GM12878 (cell line): ENCODE measurements around the gene TEC. TPM values are rescaled to one million over a fixed set of nuclear protein-coding genes. Genes with fewer than 3 reads are reported as not detected.

Experiments used
- ATAC-seq: fragments of 200-7000 bp; cut with Tn5 transposase; 3 replicates; pipeline ENCODE4 v1.9.1; 2020; ENCODE audit warnings: mild to moderate bottlenecking, moderate library complexity
- BruUV-seq: library from RNA; stranded (reverse); fragments of 400-500 nt; replicated peaks from 2 replicates; lab custom pipeline; 2021; lab: Mats Ljungman, UMichigan
- CTCF ChIA-PET: fragments of 300-600 bp; sonication (Branson Sonifier 250); formaldehyde crosslinking; extraction: SDS; loops from one replicate; lab custom pipeline; 2021; ENCODE audit warnings: inconsistent platforms; lab: Yijun Ruan, JAX
- POLR2A ChIA-PET: fragments of 350-600 bp; formaldehyde crosslinking; extraction: SDS; loops from one replicate; lab custom pipeline; 2021; ENCODE audit warnings: inconsistent platforms; lab: Charles Lee
- RAD21 ChIA-PET: fragments of 300-600 bp; sonication (Branson Sonifier 250); formaldehyde crosslinking; loops from one replicate; lab custom pipeline; 2023; ENCODE audit warnings: antibody characterized with exemption; ENCODE audit not compliant: unreplicated experiment; lab: Charles Lee
- SMC1A ChIA-PET: fragments of 300-600 bp; sonication (Branson Sonifier 250); formaldehyde crosslinking; loops from one replicate; lab custom pipeline; 2023; ENCODE audit not compliant: unreplicated experiment, uncharacterized antibody; lab: Charles Lee
- DNase-seq: peaks from one replicate; pipeline ENCODE4 v3.0.0-alpha.2; 2011; ENCODE audit warnings: low read depth, low spot score
- FAIRE-seq: peaks from 3 replicates; lab custom pipeline; 2011; peaks lifted over from hg19 to GRCh38; lab: Jason Lieb, UNC
- H2AFZ ChIP-seq: 2 replicates; pipeline ENCODE4 v1.6.0; 2011; ENCODE audit warnings: low read depth, low read length, control low read depth; ENCODE audit not compliant: control insufficient read depth
- H3K27ac ChIP-seq: 2 replicates; pipeline ENCODE4 v1.5.1; 2011; ENCODE audit warnings: control low read depth; ENCODE audit not compliant: control insufficient read depth, insufficient read depth
- H3K27me3 ChIP-seq, 2 experiments: replicated peaks in 1 of 2; 2 replicates each; pipeline versions ENCODE4 v1.6.0 to v1.6.1; 2011; ENCODE audit warnings: low read length in 1 of 2; ENCODE audit not compliant: control insufficient read depth in 2 of 2, insufficient read depth in 2 of 2
- H3K36me3 ChIP-seq, 2 experiments: 2 replicates each; pipeline ENCODE4 v1.5.1; 2011; ENCODE audit warnings: low read length in 1 of 2; ENCODE audit not compliant: control insufficient read depth in 2 of 2, insufficient read depth in 2 of 2
- H3K4me1 ChIP-seq: 2 replicates; pipeline ENCODE4 v1.6.1; 2011; ENCODE audit warnings: mild to moderate bottlenecking, low read length, moderate library complexity, mixed read lengths; ENCODE audit not compliant: control insufficient read depth, insufficient read depth
- H3K4me2 ChIP-seq: 2 replicates; pipeline ENCODE4 v1.6.0; 2011; ENCODE audit warnings: control low read depth; ENCODE audit not compliant: control insufficient read depth, insufficient read depth
- H3K4me3 ChIP-seq: fragments of 200-600 bp; sonication (generic); 2 replicates; pipeline ENCODE4 v1.5.1; 2016
- H3K79me2 ChIP-seq: 2 replicates; pipeline ENCODE4 v1.6.0; 2011; ENCODE audit warnings: low read length; ENCODE audit not compliant: control insufficient read depth, insufficient read depth
- H3K9ac ChIP-seq: 2 replicates; pipeline ENCODE4 v1.8.0; 2011; ENCODE audit warnings: low read length, control low read depth, mixed read lengths; ENCODE audit not compliant: control insufficient read depth, insufficient read depth
- H3K9me3 ChIP-seq: replicated peaks from 3 replicates; pipeline ENCODE4 v1.5.1; 2011; ENCODE audit warnings: mild to moderate bottlenecking, low read length; ENCODE audit not compliant: control insufficient read depth, insufficient read depth
- H4K20me1 ChIP-seq: 2 replicates; pipeline ENCODE4 v1.6.0; 2011; ENCODE audit not compliant: control insufficient read depth, insufficient read depth
- ASH2L ChIP-seq: fragments of 300-600, 200-600 bp; sonication (generic); IDR thresholded peaks from 2 replicates; pipeline ENCODE4 v1.6.1; 2017; ENCODE audit warnings: low read depth, mild to moderate bottlenecking, borderline replicate concordance
- BACH1 ChIP-seq: fragments of 450-650 bp; IDR thresholded peaks from 2 replicates; pipeline ENCODE4 v1.6.1; 2017; ENCODE audit warnings: mild to moderate bottlenecking, borderline replicate concordance
- ESRRA ChIP-seq: IDR thresholded peaks from 2 replicates; pipeline ENCODE4 v1.6.1; 2012; ENCODE audit warnings: mild to moderate bottlenecking, low read length, improper control_type of control experiment
- GABPA ChIP-seq: IDR thresholded peaks from 2 replicates; pipeline ENCODE4 v1.6.1; 2014; ENCODE audit warnings: antibody characterized with exemption, low read depth, mild to moderate bottlenecking, inconsistent platforms
- JUND ChIP-seq: IDR thresholded peaks from 2 replicates; pipeline ENCODE4 v1.6.1; 2012; ENCODE audit warnings: low read depth, mild to moderate bottlenecking, low read length, improper control_type of control experiment, moderate library complexity
- KDM1A ChIP-seq: fragments of 200-600 bp; sonication (generic); IDR thresholded peaks from 2 replicates; pipeline ENCODE4 v1.6.1; 2016; ENCODE audit warnings: borderline replicate concordance
- MEF2B ChIP-seq: fragments of 450-650 bp; IDR thresholded peaks from 2 replicates; pipeline ENCODE4 v1.6.1; 2018; ENCODE audit warnings: mild to moderate bottlenecking, moderate library complexity; ENCODE audit not compliant: partially characterized antibody, poor library complexity, severe bottlenecking
- MTA2 ChIP-seq: fragments of 450-650 bp; IDR thresholded peaks from 2 replicates; pipeline ENCODE4 v1.6.1; 2016; ENCODE audit warnings: low read depth, mild to moderate bottlenecking, moderate library complexity
- MYB ChIP-seq: fragments of 150-350 bp; IDR thresholded peaks from 2 replicates; pipeline ENCODE4 v1.6.1; 2014; ENCODE audit warnings: mild to moderate bottlenecking, low read depth, low read length, borderline replicate concordance
- NFIC ChIP-seq: IDR thresholded peaks from 2 replicates; pipeline ENCODE4 v1.6.1; 2012; ENCODE audit warnings: low read depth, mild to moderate bottlenecking, inconsistent platforms, low read length, moderate library complexity
- RAD51 ChIP-seq: fragments of 450-650 bp; IDR thresholded peaks from 2 replicates; pipeline ENCODE4 v1.6.1; 2016; ENCODE audit warnings: moderate library complexity, mild to moderate bottlenecking, inconsistent platforms
- RB1 ChIP-seq: fragments of 450-650 bp; formaldehyde crosslinking; IDR thresholded peaks from 2 replicates; pipeline ENCODE4 v1.6.1; 2017; ENCODE audit warnings: mild to moderate bottlenecking, borderline replicate concordance
- SMAD5 ChIP-seq: IDR thresholded peaks from 2 replicates; pipeline ENCODE4 v1.6.1; 2016; ENCODE audit warnings: antibody characterized with exemption, low read depth
- SUZ12 ChIP-seq: fragments of 200-600 bp; sonication (generic); IDR thresholded peaks from one replicate; pipeline ENCODE4 v1.6.1; 2018; ENCODE audit warnings: antibody characterized with exemption, mild to moderate bottlenecking; ENCODE audit not compliant: unreplicated experiment
- ZNF384 ChIP-seq: IDR thresholded peaks from 2 replicates; pipeline ENCODE4 v1.6.1; 2012; ENCODE audit warnings: low read depth, mild to moderate bottlenecking, low read length, improper control_type of control experiment, borderline replicate concordance
- WGBS: methylation state at CpG from one replicate; pipeline ENCODE4 v1.1.6; 2016; ENCODE audit warnings: low lambda C conversion rate; ENCODE audit not compliant: insufficient replicate concordance, insufficient coverage; ENCODE audit errors: missing lambda C conversion rate; 5-methylcytosine and 5-hydroxymethylcytosine counted together
- in situ Hi-C: fragments of 300-500 bp; cut with MboI; formaldehyde crosslinking; loops from 9 replicates; pipeline ENCODE4 v1.14.3; 2018; ENCODE audit warnings: mixed read lengths
- intact Hi-C: fragments of 100-400 bp; cut with micrococcal nuclease; formaldehyde crosslinking; loops from one replicate; pipeline ENCODE4 v1.14.2; 2022; ENCODE audit not compliant: unreplicated experiment
- polyA plus RNA-seq, 11 experiments: library from polyadenylated mRNA; depleted of rRNA in 4 of 11; unstranded in 6 of 11; stranded (reverse) in 5 of 11; fragments of >200 nt; fragmentation: Nextera tagmentation in 4 of 11; fragmentation: Illumina TruSeq in 1 of 11; extraction: Ambion mirVana in 4 of 11; extraction: Trizol in 1 of 11; gene quantifications; 1 replicate in 1 of 11; 2 replicates in 10 of 11; pipeline versions ENCODE4 v1.2.1 to v1.2.3, GENCODE V29; 2011 to 2016; ENCODE audit warnings: inconsistent platforms in 2 of 11, missing spikeins in 2 of 11, low read depth in 1 of 11
- total RNA-seq, 4 experiments: library from RNA; depleted of rRNA in 3 of 4; stranded (reverse); fragments of >200 nt in 3 of 4; fragmentation: Illumina TruSeq in 1 of 4; extraction: Trizol in 1 of 4; gene quantifications; 2 replicates each; pipeline versions ENCODE4 v1.2.1 to v1.2.3, GENCODE V29; 2013 to 2021
- TF ChIP-seq, protein P1 (sequence below): fragments of 450-650 bp; IDR thresholded peaks from 2 replicates; pipeline ENCODE4 v1.6.1; 2016; ENCODE audit warnings: mild to moderate bottlenecking

The TEC gene
- total and polyA plus RNA-seq, 10 of the 15 experiments (the other 5 are each of a cell fraction or from before 2014, with no cell fraction given): 7.4 to 27.2 (median 17.1) TPM

DNA sequence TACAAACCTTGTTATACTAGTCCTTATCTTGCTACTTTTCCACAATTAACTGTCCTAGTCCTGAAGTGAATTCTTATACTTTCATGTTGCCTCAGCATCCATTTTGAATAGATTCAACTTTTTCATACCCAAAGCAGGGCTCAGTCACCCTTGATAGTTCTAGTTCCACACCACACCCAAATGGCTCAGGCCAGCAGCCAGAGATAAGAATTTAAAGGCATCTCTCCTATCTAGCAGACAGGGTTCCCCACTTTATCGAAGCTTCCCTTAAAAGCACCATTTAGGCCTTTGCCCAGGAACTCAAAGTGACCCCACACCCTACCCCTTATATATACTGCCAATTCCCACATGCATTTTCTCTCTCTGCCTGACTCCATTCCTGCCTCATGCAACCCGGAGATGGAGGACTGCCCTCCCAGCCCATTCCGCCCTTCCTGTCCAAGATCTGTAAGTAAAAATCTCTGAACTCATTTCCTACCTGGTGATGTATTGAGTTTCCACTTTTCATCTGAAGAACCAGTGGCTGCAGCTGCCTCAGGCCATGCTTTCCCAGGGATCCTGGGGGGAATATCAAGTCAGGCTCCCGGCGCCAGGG lies 71.9 kb downstream of the TEC start (continued):
- TF ChIP-seq ESRRA: no peak

DNA sequence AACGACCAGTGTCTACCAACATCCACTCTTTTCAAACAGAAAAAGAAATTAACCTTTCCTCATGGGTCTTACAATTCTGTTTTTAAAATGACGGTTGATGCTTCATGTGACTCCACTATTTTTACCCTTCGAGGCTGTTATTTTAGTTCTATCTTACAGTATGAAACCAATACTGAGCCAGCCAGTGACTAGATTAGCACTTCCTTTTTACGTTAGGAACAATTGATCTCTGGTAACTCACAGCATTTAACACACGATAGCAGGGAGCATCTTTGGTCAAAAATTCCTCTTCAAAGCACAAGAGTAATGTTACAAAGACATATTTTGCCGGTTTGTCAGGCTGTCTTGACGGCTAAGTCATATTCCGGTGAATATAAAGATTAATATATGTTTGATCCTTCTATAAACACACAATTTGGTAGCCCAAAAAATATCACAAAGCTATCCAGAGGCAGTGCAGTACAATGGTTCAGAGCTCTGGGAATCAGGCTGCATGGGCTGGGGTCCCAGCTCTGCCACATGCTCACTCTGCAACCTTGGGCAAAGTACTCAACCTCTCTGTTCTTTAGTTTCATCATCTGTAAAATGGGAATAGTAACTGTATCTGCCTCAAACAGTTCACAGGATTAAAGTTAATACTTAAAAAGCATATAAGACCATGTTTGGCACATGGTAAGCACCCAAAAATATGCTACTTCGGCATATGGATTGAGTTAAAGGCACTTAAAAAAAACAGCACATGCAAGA lies 72.7 kb downstream of the TEC start:
- Histone ChIP-seq H3K9ac (peak overlapping the region; percentile 58), H3K4me2 (peak overlapping the region; percentile 65), H3K27ac (peak overlapping the region; percentile 86), H3K4me3 (peak overlapping the region; percentile 81), H3K27me3 (no peaks in the 10 kb centered on the region), H3K79me2 (peaks cover 90% of the 10 kb centered on the region), H2AFZ (no peak overlapping the region), H3K4me1 (peaks cover 54% of the 10 kb centered on the region), H3K9me3 (peaks cover 3% of the 10 kb centered on the region; the same call in 2 of the 3 replicates), H3K36me3 (peaks cover 0 to 2% of the 10 kb centered on the region in 2 experiments; a peak in 2 of 4 replicates), H4K20me1 (no peaks in the 10 kb centered on the region)
- intact Hi-C loops: no loop called here
- ATAC-seq (peak; percentile 71), FAIRE-seq (peak; percentile 56), DNase-seq (peak; percentile 72)
- ChIA-PET CTCF (interaction anchor here (0.7 to 6.9 kb wide), 10 partner anchors 7 to 78 kb away, joined by 3 to 40 read pairs (median 9); no protein-coding TSS in a partner anchor), POLR2A (interaction anchor here (1.3 to 8.6 kb wide), 5 partner anchors 8 to 74 kb away, joined by 3 to 113 read pairs (median 11); no protein-coding TSS in a partner anchor), RAD21 (interaction anchor here (0.8 to 10.8 kb wide), 10 partner anchors 8 to 76 kb away, joined by 3 to 147 read pairs (median 8); no protein-coding TSS in a partner anchor), SMC1A (interaction anchor here (0.6 to 4.1 kb wide), 14 partner anchors 13 to 78 kb away, joined by 3 to 24 read pairs (median 6); no protein-coding TSS in a partner anchor)
- in situ Hi-C loops: no loop called here
- 1% methylated on average over 9 of the region's 9 CpGs for WGBS
- TSS peak; percentile 88 for BruUV-seq
- TF ChIP-seq RB1 (0 out of 2 replicates have a peak, but pooled peaks have one; percentile 26), ASH2L (0 out of 2 replicates have a peak, but pooled peaks have one; percentile 39), JUND (no peak), NFIC (peak; percentile 94), MYB (peak; percentile 96), SMAD5 (0 out of 2 replicates have a peak, but pooled peaks have one; percentile 48), MEF2B (peak; percentile 93), KDM1A (0 out of 2 replicates have a peak, but pooled peaks have one; percentile 53), BACH1 (no peak; the same call in 1 of the 2 replicates), ZNF384 (no peak), RAD51 (peak; percentile 91), MTA2 (peak; percentile 77), SUZ12 (no peak), GABPA (0 out of 2 replicates have a peak, but pooled peaks have one; percentile 50)
- TF ChIP-seq, protein P1, sequence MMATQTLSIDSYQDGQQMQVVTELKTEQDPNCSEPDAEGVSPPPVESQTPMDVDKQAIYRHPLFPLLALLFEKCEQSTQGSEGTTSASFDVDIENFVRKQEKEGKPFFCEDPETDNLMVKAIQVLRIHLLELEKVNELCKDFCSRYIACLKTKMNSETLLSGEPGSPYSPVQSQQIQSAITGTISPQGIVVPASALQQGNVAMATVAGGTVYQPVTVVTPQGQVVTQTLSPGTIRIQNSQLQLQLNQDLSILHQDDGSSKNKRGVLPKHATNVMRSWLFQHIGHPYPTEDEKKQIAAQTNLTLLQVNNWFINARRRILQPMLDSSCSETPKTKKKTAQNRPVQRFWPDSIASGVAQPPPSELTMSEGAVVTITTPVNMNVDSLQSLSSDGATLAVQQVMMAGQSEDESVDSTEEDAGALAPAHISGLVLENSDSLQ: no peak
